DOHH2 (cell line): ENCODE data around the gene CACNG7.

Source experiments
- H3F3A ChIP-seq: fragments of 200-600 bp; sonication (generic), shearing (Covaris generic); 2 replicates; pipeline ENCODE4 v1.6.0; 2016; ENCODE audit warnings: antibody characterized with exemption, mild to moderate bottlenecking; ENCODE audit not compliant: control insufficient read depth, insufficient read depth
- H3K27ac ChIP-seq: fragments of 200-600 bp; sonication (generic); 2 replicates; pipeline ENCODE4 v1.5.1; 2014; ENCODE audit warnings: low read depth, mild to moderate bottlenecking, low read length, moderate library complexity
- H3K27me3 ChIP-seq: fragments of 200-600 bp; sonication (generic); 2 replicates; pipeline ENCODE4 v1.6.1; 2014; ENCODE audit warnings: mild to moderate bottlenecking, low read length, mixed read lengths; ENCODE audit not compliant: control insufficient read depth
- H3K36me3 ChIP-seq: fragments of 200-600 bp; sonication (generic); 2 replicates; pipeline ENCODE4 v1.6.1; 2014; ENCODE audit warnings: mild to moderate bottlenecking, low read length, moderate library complexity, mixed read lengths; ENCODE audit not compliant: control insufficient read depth
- H3K4me1 ChIP-seq: fragments of 200-600 bp; sonication (generic); 2 replicates; pipeline ENCODE4 v1.6.1; 2014; ENCODE audit warnings: mild to moderate bottlenecking, low read length, mixed read lengths; ENCODE audit not compliant: control insufficient read depth
- H3K4me2 ChIP-seq: fragments of 200-600 bp; sonication (generic); 2 replicates; pipeline ENCODE4 v1.6.0; 2014; ENCODE audit warnings: mild to moderate bottlenecking, low read length, moderate library complexity
- H3K4me3 ChIP-seq: fragments of 200-600 bp; sonication (generic); 2 replicates; pipeline ENCODE4 v1.5.1; 2014; ENCODE audit warnings: mild to moderate bottlenecking, low read length, mixed read lengths
- H3K79me2 ChIP-seq: fragments of 200-600 bp; sonication (generic); 2 replicates; pipeline ENCODE4 v1.6.1; 2014; ENCODE audit warnings: mild to moderate bottlenecking, low read length, mixed read lengths; ENCODE audit not compliant: control insufficient read depth
- H3K9me2 ChIP-seq: fragments of 200-600 bp; sonication (generic); replicated peaks from 2 replicates; pipeline ENCODE4 v1.6.1; 2014; ENCODE audit warnings: mild to moderate bottlenecking, low read length, mixed read lengths; ENCODE audit not compliant: control insufficient read depth
- H3K9me3 ChIP-seq: fragments of 200-600 bp; sonication (generic); 2 replicates; pipeline ENCODE4 v1.6.1; 2014; ENCODE audit warnings: antibody characterized with exemption, low read length, mixed read lengths; ENCODE audit not compliant: control insufficient read depth, insufficient read depth
- H4K20me1 ChIP-seq: fragments of 200-600 bp; sonication (generic); 2 replicates; pipeline ENCODE4 v1.6.0; 2014; ENCODE audit warnings: low read depth, mild to moderate bottlenecking, antibody characterized with exemption, low read length, moderate library complexity; ENCODE audit not compliant: control insufficient read depth, insufficient read depth
- CTCF ChIP-seq: fragments of 200-600 bp; sonication (generic); IDR thresholded peaks from one replicate; pipeline ENCODE4 v1.5.1; 2014; ENCODE audit warnings: antibody characterized with exemption, mild to moderate bottlenecking, low read depth, low read length; ENCODE audit not compliant: poor library complexity, severe bottlenecking
- EZH2phosphoT487 ChIP-seq: fragments of 200-600 bp; sonication (generic); IDR thresholded peaks from 2 replicates; pipeline ENCODE4 v1.6.1; 2017; ENCODE audit warnings: borderline replicate concordance, mild to moderate bottlenecking, antibody characterized with exemption, low read length, moderate library complexity, mixed read lengths

Gene CACNG7

DNA sequence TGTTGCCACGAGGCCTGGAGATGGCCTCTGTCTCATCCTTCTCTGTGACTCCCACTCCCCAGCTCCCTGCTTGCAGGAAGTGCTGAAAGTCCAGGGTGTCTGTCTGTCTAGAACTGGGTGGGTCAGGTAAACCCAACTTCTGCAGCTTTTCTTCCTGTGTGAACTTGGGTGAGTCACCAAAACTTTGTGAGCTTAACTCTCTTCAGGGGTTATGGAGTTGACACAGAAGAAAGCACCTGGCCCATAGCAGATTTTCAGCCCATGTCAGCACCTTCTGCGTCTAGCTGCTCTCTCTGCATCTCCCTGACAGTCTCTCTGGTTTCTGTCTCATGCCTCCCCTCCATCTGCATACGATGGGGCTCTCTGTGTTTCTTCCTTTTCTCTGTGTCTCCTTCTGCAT, 4.2 kb upstream of the CACNG7 start:
- H3K27me3 ChIP-seq = no peaks in the 10 kb centered on the region
- no peaks in the 10 kb centered on the region for H4K20me1 ChIP-seq
- H3K9me3 ChIP-seq = no peaks in the 10 kb centered on the region
- no peak for TF ChIP-seq CTCF
- TF ChIP-seq EZH2phosphoT487 = no peak
- no peaks in the 10 kb centered on the region for H3K4me1 ChIP-seq
- no peaks in the 10 kb centered on the region for H3K36me3 ChIP-seq
- no peak overlapping the region for H3K4me3 ChIP-seq
- H3K27ac ChIP-seq = no peak overlapping the region
- H3K9me2 ChIP-seq = no peaks in the 10 kb centered on the region
- H3K79me2 ChIP-seq = no peaks in the 10 kb centered on the region
- no peak overlapping the region for H3K4me2 ChIP-seq
- no peaks in the 10 kb centered on the region for H3F3A ChIP-seq

GRCh38 chr19:53905787-53906186, 3.3 kb upstream of the CACNG7 start:
- no peak overlapping the region for H3K4me2 ChIP-seq
- no peak overlapping the region for H3K4me3 ChIP-seq

GRCh38 chr19:53906211-53907192, 2.6 kb upstream of the CACNG7 start:
- no peak overlapping the region for H3K4me3 ChIP-seq
- no peaks in the 10 kb centered on the region for H3K4me1 ChIP-seq
- H4K20me1 ChIP-seq = no peaks in the 10 kb centered on the region
- no peaks in the 10 kb centered on the region for H3K9me3 ChIP-seq
- H3K27me3 ChIP-seq = no peaks in the 10 kb centered on the region
- no peak overlapping the region for H3K27ac ChIP-seq
- H3K36me3 ChIP-seq = no peaks in the 10 kb centered on the region
- TF ChIP-seq CTCF (peak; percentile 93), EZH2phosphoT487 (no peak)
- no peaks in the 10 kb centered on the region for H3K79me2 ChIP-seq
- no peaks in the 10 kb centered on the region for H3K9me2 ChIP-seq
- H3K4me2 ChIP-seq = no peak overlapping the region
- H3F3A ChIP-seq = no peaks in the 10 kb centered on the region

More at GRCh38 chr19:53905787-53906186, 3.3 kb upstream of the CACNG7 start:
- Histone ChIP-seq H3K79me2 (no peaks in the 10 kb centered on the region), H3K36me3 (no peaks in the 10 kb centered on the region), H3K9me3 (no peaks in the 10 kb centered on the region), H4K20me1 (no peaks in the 10 kb centered on the region), H3K27me3 (no peaks in the 10 kb centered on the region), H3F3A (no peaks in the 10 kb centered on the region), H3K27ac (no peak overlapping the region), H3K4me1 (no peaks in the 10 kb centered on the region), H3K9me2 (no peaks in the 10 kb centered on the region)
- TF ChIP-seq CTCF (no peak), EZH2phosphoT487 (no peak)
